ENCODE data around the gene MEIOSIN.

GRCh38 chr19:45774765-45775164 is 41.5 kb downstream of the MEIOSIN start:
- TF ChIP-seq, protein P1, sequence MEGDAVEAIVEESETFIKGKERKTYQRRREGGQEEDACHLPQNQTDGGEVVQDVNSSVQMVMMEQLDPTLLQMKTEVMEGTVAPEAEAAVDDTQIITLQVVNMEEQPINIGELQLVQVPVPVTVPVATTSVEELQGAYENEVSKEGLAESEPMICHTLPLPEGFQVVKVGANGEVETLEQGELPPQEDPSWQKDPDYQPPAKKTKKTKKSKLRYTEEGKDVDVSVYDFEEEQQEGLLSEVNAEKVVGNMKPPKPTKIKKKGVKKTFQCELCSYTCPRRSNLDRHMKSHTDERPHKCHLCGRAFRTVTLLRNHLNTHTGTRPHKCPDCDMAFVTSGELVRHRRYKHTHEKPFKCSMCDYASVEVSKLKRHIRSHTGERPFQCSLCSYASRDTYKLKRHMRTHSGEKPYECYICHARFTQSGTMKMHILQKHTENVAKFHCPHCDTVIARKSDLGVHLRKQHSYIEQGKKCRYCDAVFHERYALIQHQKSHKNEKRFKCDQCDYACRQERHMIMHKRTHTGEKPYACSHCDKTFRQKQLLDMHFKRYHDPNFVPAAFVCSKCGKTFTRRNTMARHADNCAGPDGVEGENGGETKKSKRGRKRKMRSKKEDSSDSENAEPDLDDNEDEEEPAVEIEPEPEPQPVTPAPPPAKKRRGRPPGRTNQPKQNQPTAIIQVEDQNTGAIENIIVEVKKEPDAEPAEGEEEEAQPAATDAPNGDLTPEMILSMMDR (conservative IDR thresholded peaks at IDR 0.05; ENCODE audit: low read depth, low read length), result no peak
- TF ChIP-seq RAD21 (IDR thresholded peaks at IDR 0.05; ENCODE audit: low read length) (no peak), MAZ (IDR thresholded peaks at IDR 0.05; ENCODE audit: borderline replicate concordance, low read depth, low read length) (no peak), POLR2A (IDR thresholded peaks at IDR 0.05; ENCODE audit: low read depth, low read length) (no peak), MXI1 (IDR thresholded peaks at IDR 0.05; ENCODE audit: borderline replicate concordance, low read depth, low read length) (no peak), MAFK (IDR thresholded peaks at IDR 0.05; ENCODE audit: low read depth, low read length) (no peak)
- TF ChIP-seq, protein P2, sequence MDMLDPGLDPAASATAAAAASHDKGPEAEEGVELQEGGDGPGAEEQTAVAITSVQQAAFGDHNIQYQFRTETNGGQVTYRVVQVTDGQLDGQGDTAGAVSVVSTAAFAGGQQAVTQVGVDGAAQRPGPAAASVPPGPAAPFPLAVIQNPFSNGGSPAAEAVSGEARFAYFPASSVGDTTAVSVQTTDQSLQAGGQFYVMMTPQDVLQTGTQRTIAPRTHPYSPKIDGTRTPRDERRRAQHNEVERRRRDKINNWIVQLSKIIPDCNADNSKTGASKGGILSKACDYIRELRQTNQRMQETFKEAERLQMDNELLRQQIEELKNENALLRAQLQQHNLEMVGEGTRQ (IDR thresholded peaks at IDR 0.05; ENCODE audit: low read depth, low read length), result no peak
- TF ChIP-seq, protein P3, sequence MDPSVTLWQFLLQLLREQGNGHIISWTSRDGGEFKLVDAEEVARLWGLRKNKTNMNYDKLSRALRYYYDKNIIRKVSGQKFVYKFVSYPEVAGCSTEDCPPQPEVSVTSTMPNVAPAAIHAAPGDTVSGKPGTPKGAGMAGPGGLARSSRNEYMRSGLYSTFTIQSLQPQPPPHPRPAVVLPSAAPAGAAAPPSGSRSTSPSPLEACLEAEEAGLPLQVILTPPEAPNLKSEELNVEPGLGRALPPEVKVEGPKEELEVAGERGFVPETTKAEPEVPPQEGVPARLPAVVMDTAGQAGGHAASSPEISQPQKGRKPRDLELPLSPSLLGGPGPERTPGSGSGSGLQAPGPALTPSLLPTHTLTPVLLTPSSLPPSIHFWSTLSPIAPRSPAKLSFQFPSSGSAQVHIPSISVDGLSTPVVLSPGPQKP (IDR thresholded peaks at IDR 0.05; ENCODE audit: borderline replicate concordance, low read depth, low read length), result no peak
